GM23338 (cell line): ENCODE measurements around the gene CDKAL1. TPM values are rescaled to one million over a fixed set of nuclear protein-coding genes. Genes with fewer than 3 reads are reported as not detected.

Experiments used
- ATAC-seq: fragments of 200-7000 bp; cut with Tn5 transposase; 3 replicates; pipeline ENCODE4 v1.9.1; 2020
- DNase-seq: peaks from one replicate; pipeline ENCODE4 v3.0.0-alpha.2; 2015; ENCODE audit warnings: low spot score
- H2AFZ ChIP-seq: fragments of 200-600 bp; sonication (generic); 2 replicates; pipeline ENCODE4 v1.8.0; 2016; ENCODE audit warnings: antibody characterized with exemption, mild to moderate bottlenecking, moderate library complexity
- H3F3A ChIP-seq: fragments of 200-600 bp; sonication (generic); replicated peaks from 2 replicates; pipeline ENCODE4 v1.8.0; 2017; ENCODE audit warnings: antibody characterized with exemption, mixed run types, low read depth
- H3K27ac ChIP-seq: fragments of 200-600 bp; sonication (generic); 2 replicates; pipeline ENCODE4 v1.6.1; 2016; ENCODE audit warnings: low read depth
- H3K27me3 ChIP-seq: fragments of 200-600 bp; sonication (generic); 2 replicates; pipeline ENCODE4 v1.8.0; 2016; ENCODE audit warnings: mild to moderate bottlenecking, mixed run types, moderate library complexity; ENCODE audit not compliant: insufficient read depth
- H3K36me3 ChIP-seq: fragments of 200-600 bp; sonication (generic); 2 replicates; pipeline ENCODE4 v1.8.0; 2016; ENCODE audit warnings: mild to moderate bottlenecking; ENCODE audit not compliant: insufficient read depth
- H3K4me1 ChIP-seq: fragments of 200-600 bp; sonication (generic); 2 replicates; pipeline ENCODE4 v1.8.0; 2016; ENCODE audit warnings: mild to moderate bottlenecking, moderate library complexity; ENCODE audit not compliant: insufficient read depth
- H3K4me2 ChIP-seq: fragments of 200-600 bp; sonication (generic); 2 replicates; pipeline ENCODE4 v1.7.1; 2017; ENCODE audit warnings: mixed run types
- H3K4me3 ChIP-seq: fragments of 200-600 bp; sonication (generic); 2 replicates; pipeline ENCODE4 v1.6.1; 2016; ENCODE audit warnings: mixed run types
- H3K79me2 ChIP-seq: fragments of 200-600 bp; sonication (generic); replicated peaks from 2 replicates; pipeline ENCODE4 v1.8.0; 2017; ENCODE audit warnings: mild to moderate bottlenecking; ENCODE audit not compliant: insufficient read depth
- H3K9me2 ChIP-seq: fragments of 200-600 bp; sonication (generic); 2 replicates; pipeline ENCODE4 v1.8.0; 2017; ENCODE audit not compliant: insufficient read depth
- H4K20me1 ChIP-seq: fragments of 200-600 bp; sonication (generic); replicated peaks from 2 replicates; pipeline ENCODE4 v1.8.0; 2017; ENCODE audit warnings: mild to moderate bottlenecking; ENCODE audit not compliant: insufficient read depth
- H3K27ac Mint-ChIP-seq: 2 replicates; pipeline ENCODE4 v1.8.0; 2020; ENCODE audit warnings: inconsistent platforms, mild to moderate bottlenecking, moderate library complexity, mixed read lengths
- H3K27me3 Mint-ChIP-seq: 3 replicates; pipeline ENCODE4 v1.8.0; 2022; ENCODE audit warnings: low read depth, mild to moderate bottlenecking, moderate library complexity, mixed read lengths, inconsistent platforms; ENCODE audit not compliant: insufficient read depth, poor library complexity
- H3K36me3 Mint-ChIP-seq: 3 replicates; pipeline ENCODE4 v1.8.0; 2021; ENCODE audit warnings: low read depth, mild to moderate bottlenecking, inconsistent platforms, moderate library complexity, mixed read lengths
- H3K4me1 Mint-ChIP-seq: 3 replicates; pipeline ENCODE4 v1.8.0; 2020; ENCODE audit warnings: mild to moderate bottlenecking, inconsistent platforms, mixed read lengths
- H3K4me3 Mint-ChIP-seq: 3 replicates; pipeline ENCODE4 v1.8.0; 2021; ENCODE audit warnings: moderate library complexity, mild to moderate bottlenecking, inconsistent platforms, mixed read lengths
- H3K9me3 Mint-ChIP-seq: 3 replicates; pipeline ENCODE4 v1.8.0; 2020; ENCODE audit warnings: moderate library complexity, mild to moderate bottlenecking, inconsistent platforms, mixed read lengths
- CREB1 ChIP-seq: fragments of 250-450 bp; sonication (Bioruptor Pico); IDR thresholded peaks from 2 replicates; pipeline ENCODE4 v1.5.0; 2020; ENCODE audit warnings: low read depth, mild to moderate bottlenecking, moderate library complexity
- CTCF ChIP-seq, 2 experiments: fragments of 200-600 bp in 1 of 2; sonication (generic) in 1 of 2; conservative IDR thresholded peaks; 2 replicates each; pipeline versions ENCODE4 v1.5.1 to v1.6.1; 2016 to 2017; ENCODE audit warnings: antibody characterized with exemption in 2 of 2, low read depth in 2 of 2, mild to moderate bottlenecking in 2 of 2, moderate library complexity in 1 of 2
- ETS1 ChIP-seq: IDR thresholded peaks from 2 replicates; pipeline ENCODE4 v1.6.1; 2016; ENCODE audit warnings: antibody characterized with exemption
- EZH2 ChIP-seq: fragments of 200-600 bp; sonication (generic); IDR thresholded peaks from one replicate; pipeline ENCODE4 v1.8.0; 2017; ENCODE audit warnings: antibody characterized with exemption, mild to moderate bottlenecking, low read depth; ENCODE audit not compliant: unreplicated experiment
- EZH2phosphoT487 ChIP-seq: fragments of 200-600 bp; sonication (generic); IDR thresholded peaks from one replicate; pipeline ENCODE4 v1.8.1; 2018; ENCODE audit warnings: antibody characterized with exemption; ENCODE audit not compliant: unreplicated experiment
- REST ChIP-seq: IDR thresholded peaks from one replicate; pipeline ENCODE4 v1.6.1; 2018; ENCODE audit warnings: antibody characterized with exemption; ENCODE audit not compliant: unreplicated experiment
- STAT1 ChIP-seq: IDR thresholded peaks from one replicate; pipeline ENCODE4 v1.6.1; 2016; ENCODE audit warnings: antibody characterized with exemption; ENCODE audit not compliant: unreplicated experiment
- ZNF114 ChIP-seq: fragments of 250-450 bp; sonication (Bioruptor Pico); IDR thresholded peaks from 2 replicates; pipeline ENCODE4 v1.5.0; 2020; ENCODE audit warnings: mild to moderate bottlenecking, moderate library complexity
- ZNF462 ChIP-seq: fragments of 250-450 bp; sonication (Bioruptor Pico); IDR thresholded peaks from 2 replicates; pipeline ENCODE4 v1.5.0; 2020; ENCODE audit warnings: mild to moderate bottlenecking, moderate library complexity
- polyA plus RNA-seq: library from polyadenylated mRNA; unstranded; fragments of >200 nt; fragmentation: Nextera tagmentation; extraction: Ambion mirVana; gene quantifications from 2 replicates; pipeline ENCODE4 v1.2.1, GENCODE V29; 2016
- total RNA-seq: library from RNA; depleted of rRNA; stranded (reverse); fragments of >200 nt; shearing (Covaris generic); gene quantifications from 2 replicates; pipeline ENCODE4 v1.2.3, GENCODE V29; 2014

CDKAL1 gene
- total and polyA plus RNA-seq, 2 experiments from 2014 or later = 17.8 to 35.0 TPM

GRCh38 chr6:21166754-21167153 lies 632.5 kb downstream of the CDKAL1 start:
- Histone ChIP-seq H3K9me2 (no peaks in the 10 kb centered on the region), H3K27ac (no peak overlapping the region), H3F3A (no peaks in the 10 kb centered on the region), H3K4me3 (no peak overlapping the region), H3K79me2 (no peaks in the 10 kb centered on the region), H3K4me1 (no peaks in the 10 kb centered on the region), H3K36me3 (no peaks in the 10 kb centered on the region), H3K4me2 (no peak overlapping the region), H4K20me1 (no peaks in the 10 kb centered on the region), H3K27me3 (no peaks in the 10 kb centered on the region), H2AFZ (no peak overlapping the region)
- ATAC-seq (no peak), DNase-seq (no peak)
- Mint-ChIP-seq H3K36me3 (no peaks in the 10 kb centered on the region), H3K4me3 (no peak overlapping the region), H3K27me3 (no peaks in the 10 kb centered on the region), H3K27ac (no peak overlapping the region), H3K4me1 (peaks cover 8% of the 10 kb centered on the region), H3K9me3 (no peaks in the 10 kb centered on the region; the same call in 2 of the 3 replicates)
- no peak for TF ChIP-seq CREB1 (CRISPR knock-in tag)

- Histone ChIP-seq H3K27ac (no peak overlapping the region), H3K27me3 (no peaks in the 10 kb centered on the region), H3K79me2 (no peaks in the 10 kb centered on the region), H3K4me1 (no peaks in the 10 kb centered on the region), H3F3A (no peaks in the 10 kb centered on the region), H3K36me3 (no peaks in the 10 kb centered on the region), H4K20me1 (no peaks in the 10 kb centered on the region), H3K9me2 (no peaks in the 10 kb centered on the region), H2AFZ (no peak overlapping the region), H3K4me2 (no peak overlapping the region), H3K4me3 (no peak overlapping the region)
- DNase-seq = no peak
- H3K9me3 Mint-ChIP-seq = no peaks in the 10 kb centered on the region; the same call in 2 of the 3 replicates
- H3K4me3 Mint-ChIP-seq = no peak overlapping the region
- no peaks in the 10 kb centered on the region for H3K36me3 Mint-ChIP-seq
- H3K27ac Mint-ChIP-seq = no peak overlapping the region
- no peaks in the 10 kb centered on the region for H3K27me3 Mint-ChIP-seq
- peaks cover 3% of the 10 kb centered on the region; the same call in 2 of the 3 replicates for H3K4me1 Mint-ChIP-seq
- ATAC-seq = no peak
- TF ChIP-seq ZNF462 (CRISPR knock-in tag) (no peak), EZH2phosphoT487 (no peak), CTCF (conservative IDR thresholded peaks at IDR 0.05; ENCODE audit: low read depth in 2 of 2) (no peak), ZNF114 (CRISPR knock-in tag) (no peak), ETS1 (no peak), STAT1 (no peak), CREB1 (CRISPR knock-in tag) (no peak), REST (no peak), EZH2 (no peak)
Observed at GRCh38 chr6:21167790-21168189, 633.5 kb downstream of the CDKAL1 start.
